ENCODE measurements around the gene INF2.

INF2 gene

GRCh38 chr14:104719343-104719742 lies 29.9 kb downstream of the INF2 start:
- no peak overlapping the region for H2AFZ ChIP-seq (ENCODE audit: low read length)
- no peaks in the 10 kb centered on the region for H3K27me3 ChIP-seq (replicated peaks; ENCODE audit: insufficient read depth, low read length)
- no peak overlapping the region for H3K4me2 ChIP-seq (ENCODE audit: low read depth, low read length)
- TF ChIP-seq EZH2phosphoT487 (IDR thresholded peaks at IDR 0.05; ENCODE audit: low read length) (no peak), EZH2 (optimal IDR thresholded peaks at IDR 0.05; ENCODE audit: low read depth, low read length) (no peak)
- TF ChIP-seq, protein P1, sequence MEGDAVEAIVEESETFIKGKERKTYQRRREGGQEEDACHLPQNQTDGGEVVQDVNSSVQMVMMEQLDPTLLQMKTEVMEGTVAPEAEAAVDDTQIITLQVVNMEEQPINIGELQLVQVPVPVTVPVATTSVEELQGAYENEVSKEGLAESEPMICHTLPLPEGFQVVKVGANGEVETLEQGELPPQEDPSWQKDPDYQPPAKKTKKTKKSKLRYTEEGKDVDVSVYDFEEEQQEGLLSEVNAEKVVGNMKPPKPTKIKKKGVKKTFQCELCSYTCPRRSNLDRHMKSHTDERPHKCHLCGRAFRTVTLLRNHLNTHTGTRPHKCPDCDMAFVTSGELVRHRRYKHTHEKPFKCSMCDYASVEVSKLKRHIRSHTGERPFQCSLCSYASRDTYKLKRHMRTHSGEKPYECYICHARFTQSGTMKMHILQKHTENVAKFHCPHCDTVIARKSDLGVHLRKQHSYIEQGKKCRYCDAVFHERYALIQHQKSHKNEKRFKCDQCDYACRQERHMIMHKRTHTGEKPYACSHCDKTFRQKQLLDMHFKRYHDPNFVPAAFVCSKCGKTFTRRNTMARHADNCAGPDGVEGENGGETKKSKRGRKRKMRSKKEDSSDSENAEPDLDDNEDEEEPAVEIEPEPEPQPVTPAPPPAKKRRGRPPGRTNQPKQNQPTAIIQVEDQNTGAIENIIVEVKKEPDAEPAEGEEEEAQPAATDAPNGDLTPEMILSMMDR (IDR thresholded peaks at IDR 0.05; ENCODE audit: low read length): no peak
- H3K9ac ChIP-seq (ENCODE audit: low read length): no peak overlapping the region
- no peak overlapping the region for H3K4me3 ChIP-seq (ENCODE audit: low read length)
- no peaks in the 10 kb centered on the region for H3K9me3 ChIP-seq (replicated peaks; ENCODE audit: insufficient read depth, low read length)
- no peak for DNase-seq
- no peaks in the 10 kb centered on the region for H3K79me2 ChIP-seq (ENCODE audit: low read length)
- no peaks in the 10 kb centered on the region for H4K20me1 ChIP-seq (ENCODE audit: insufficient read depth, low read length)
- H3K9me2 ChIP-seq (replicated peaks; ENCODE audit: insufficient read depth, low read length): no peaks in the 10 kb centered on the region
- no peaks in the 10 kb centered on the region for H3F3A ChIP-seq (ENCODE audit: insufficient read depth, low read length)
- H3K36me3 ChIP-seq (replicated peaks; ENCODE audit: insufficient read depth, low read length): no peaks in the 10 kb centered on the region
- H3K4me1 ChIP-seq (ENCODE audit: low read length): peaks cover 10% of the 10 kb centered on the region; the same call in 1 of the 2 replicates
- no peak overlapping the region for H3K27ac ChIP-seq (ENCODE audit: low read length)

GRCh38 chr14:104721505-104722431 lies 32.4 kb downstream of the INF2 start:
- peaks cover 22% of the 10 kb centered on the region for H3K27me3 ChIP-seq (replicated peaks; ENCODE audit: insufficient read depth, low read length)
- TF ChIP-seq EZH2phosphoT487 (IDR thresholded peaks at IDR 0.05; ENCODE audit: low read length) (no peak), EZH2 (optimal IDR thresholded peaks at IDR 0.05; ENCODE audit: low read depth, low read length) (no peak)
- TF ChIP-seq, protein P1 (IDR thresholded peaks at IDR 0.05; ENCODE audit: low read length): no peak
- no peak overlapping the region for H3K27ac ChIP-seq (ENCODE audit: low read length)
- no peak overlapping the region for H3K4me2 ChIP-seq (ENCODE audit: low read depth, low read length)
- no peaks in the 10 kb centered on the region for H3K9me2 ChIP-seq (replicated peaks; ENCODE audit: insufficient read depth, low read length)
- H3K9me3 ChIP-seq (replicated peaks; ENCODE audit: insufficient read depth, low read length): no peaks in the 10 kb centered on the region
- H4K20me1 ChIP-seq (ENCODE audit: insufficient read depth, low read length): no peaks in the 10 kb centered on the region
- H3K9ac ChIP-seq (ENCODE audit: low read length): no peak overlapping the region
- H3K4me3 ChIP-seq (ENCODE audit: low read length): no peak overlapping the region
- DNase-seq: no peak
- H3K79me2 ChIP-seq (ENCODE audit: low read length): no peaks in the 10 kb centered on the region
- H3K36me3 ChIP-seq (replicated peaks; ENCODE audit: insufficient read depth, low read length): no peaks in the 10 kb centered on the region
- no peak overlapping the region for H2AFZ ChIP-seq (ENCODE audit: low read length)
- no peaks in the 10 kb centered on the region for H3F3A ChIP-seq (ENCODE audit: insufficient read depth, low read length)
- H3K4me1 ChIP-seq (ENCODE audit: low read length): peaks cover 10% of the 10 kb centered on the region; the same call in 1 of the 2 replicates

- H2AFZ ChIP-seq (ENCODE audit: low read length): no peak overlapping the region
- no peaks in the 10 kb centered on the region for H3F3A ChIP-seq (ENCODE audit: insufficient read depth, low read length)
- H3K4me3 ChIP-seq (ENCODE audit: low read length): no peak overlapping the region
- no peaks in the 10 kb centered on the region for H4K20me1 ChIP-seq (ENCODE audit: insufficient read depth, low read length)
- no peak overlapping the region for H3K27ac ChIP-seq (ENCODE audit: low read length)
- TF ChIP-seq, protein P1 (IDR thresholded peaks at IDR 0.05; ENCODE audit: low read length): no peak
- TF ChIP-seq EZH2 (optimal IDR thresholded peaks at IDR 0.05; ENCODE audit: low read depth, low read length): no peak
- no peak for TF ChIP-seq EZH2phosphoT487 (IDR thresholded peaks at IDR 0.05; ENCODE audit: low read length)
- H3K9me3 ChIP-seq (replicated peaks; ENCODE audit: insufficient read depth, low read length): no peaks in the 10 kb centered on the region
- H3K36me3 ChIP-seq (replicated peaks; ENCODE audit: insufficient read depth, low read length): no peaks in the 10 kb centered on the region
- H3K9me2 ChIP-seq (replicated peaks; ENCODE audit: insufficient read depth, low read length): no peaks in the 10 kb centered on the region
- peak overlapping the region; percentile 63; the same call in 1 of the 2 replicates for H3K4me2 ChIP-seq (ENCODE audit: low read depth, low read length)
- H3K79me2 ChIP-seq (ENCODE audit: low read length): no peaks in the 10 kb centered on the region
- H3K9ac ChIP-seq (ENCODE audit: low read length): no peak overlapping the region
- no peak for DNase-seq
- H3K27me3 ChIP-seq (replicated peaks; ENCODE audit: insufficient read depth, low read length): peaks cover 26% of the 10 kb centered on the region
- H3K4me1 ChIP-seq (ENCODE audit: low read length): peaks cover 10% of the 10 kb centered on the region; the same call in 1 of the 2 replicates
Observed at GRCh38 chr14:104722938-104723650, 33.7 kb downstream of the INF2 start.

All from MM.1S (cell line).